NCI-H524 (cell line): Measurements from ENCODE around the gene PKD1L1.
A peak's percentile ranks its signal among the peaks of the same experiment; 100 is the strongest.
"Not testable (repeated sequence)": the region's sequence is repeated elsewhere in the genome, so short reads cannot be mapped to it uniquely, and the experiment has no call there.

ENCODE experiments used
- DNase-seq, 2 experiments: peaks; one replicate each; lab custom pipeline; 2025; lab: John Stamatoyannopoulos, UW

Gene PKD1L1

GRCh38 chr7:47764746-47765145 lies 183.5 kb downstream of the PKD1L1 start:
- no peak for DNase-seq

GRCh38 chr7:47763063-47763974 lies 184.9 kb downstream of the PKD1L1 start:
- peak; percentile 36 to 78 for DNase-seq

GRCh38 chr7:47762746-47763062 lies 185.6 kb downstream of the PKD1L1 start:
- no peak for DNase-seq

- DNase-seq = no peak
Measured at GRCh38 chr7:47762207-47762606, 186.1 kb downstream of the PKD1L1 start.

- peak in 1 of 2 experiments; percentile 29 for DNase-seq
Measured at GRCh38 chr7:47759056-47759706, 189.1 kb downstream of the PKD1L1 start.

GRCh38 chr7:47758546-47758945 lies 189.7 kb downstream of the PKD1L1 start:
- DNase-seq = no peak

GRCh38 chr7:47757921-47758411 lies 190.3 kb downstream of the PKD1L1 start:
- no peak for DNase-seq

GRCh38 chr7:47756636-47757035 lies 191.6 kb downstream of the PKD1L1 start:
- no peak for DNase-seq

- no peak for DNase-seq
Measured at GRCh38 chr7:47755248-47755647, 193.0 kb downstream of the PKD1L1 start.

- not testable (repeated sequence) for DNase-seq
Measured at GRCh38 chr7:47751724-47752123, 196.5 kb downstream of the PKD1L1 start.

- DNase-seq = no peak
Measured at GRCh38 chr7:47751043-47751442, 197.2 kb downstream of the PKD1L1 start.

- no peak for DNase-seq
Measured at GRCh38 chr7:47748041-47748440, 200.2 kb downstream of the PKD1L1 start.

GRCh38 chr7:47747160-47747559 lies 201.1 kb downstream of the PKD1L1 start:
- no peak for DNase-seq

GRCh38 chr7:47746468-47746867 lies 201.8 kb downstream of the PKD1L1 start:
- DNase-seq = no peak

GRCh38 chr7:47744883-47745282 lies 203.4 kb downstream of the PKD1L1 start:
- no peak for DNase-seq

- DNase-seq = peak in 1 of 2 experiments; percentile 8
Measured at GRCh38 chr7:47743965-47744591, 204.2 kb downstream of the PKD1L1 start.

GRCh38 chr7:47741984-47742383 lies 206.3 kb downstream of the PKD1L1 start:
- DNase-seq = no peak

- no peak for DNase-seq
Measured at GRCh38 chr7:47739891-47740290, 208.4 kb downstream of the PKD1L1 start.

- DNase-seq = no peak
Measured at GRCh38 chr7:47739301-47739875, 208.9 kb downstream of the PKD1L1 start.

GRCh38 chr7:47738563-47739166 lies 209.6 kb downstream of the PKD1L1 start:
- no peak for DNase-seq

GRCh38 chr7:47737601-47738000 lies 210.7 kb downstream of the PKD1L1 start:
- no peak for DNase-seq
